ENCODE measurements around the gene CASKIN2. TPM values are rescaled to one million over a fixed set of nuclear protein-coding genes. Genes with fewer than 3 reads are reported as not detected.
A peak's percentile ranks its signal among the peaks of the same experiment; 100 is the strongest.

Gene CASKIN2
- polyA plus RNA-seq, 3 donors: 0.33 TPM; not detected in 2

DNA sequence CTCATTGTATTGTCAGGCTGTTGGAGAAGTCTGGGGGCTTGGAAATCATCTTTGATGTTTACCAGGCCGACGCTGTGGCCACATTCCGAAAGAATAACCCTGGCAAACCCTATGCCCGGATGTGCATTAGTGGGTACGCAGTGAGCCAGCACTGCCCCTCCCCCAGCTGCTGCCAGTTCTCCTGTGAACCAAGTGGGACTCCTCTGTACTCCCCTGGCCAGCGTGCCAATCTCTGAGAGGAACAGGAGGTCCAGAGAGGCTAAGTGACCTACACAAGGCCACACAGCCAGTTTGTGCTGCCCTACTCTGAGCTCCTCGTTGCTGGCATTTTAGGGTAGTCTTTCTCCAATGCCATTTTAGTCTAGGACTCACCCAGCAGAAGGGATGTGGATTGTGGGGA is 8.3 kb upstream of the CASKIN2 start:
- Histone ChIP-seq H3K9ac (ENCODE audit: insufficient read depth, low read length, poor library complexity, severe bottlenecking) (no peak overlapping the region), H4K20me1 (ENCODE audit: insufficient read depth, low read length) (no peaks in the 10 kb centered on the region), H3K27ac (ENCODE audit: low read depth in 1 of 2, low read length in 2 of 2) (no peak overlapping the region), H3K79me2 (ENCODE audit: insufficient read depth, low read length) (no peaks in the 10 kb centered on the region), H2AFZ (ENCODE audit: insufficient read depth, low read depth, low read length, poor library complexity, severe bottlenecking) (no peak overlapping the region), H3K4me1 (ENCODE audit: control insufficient read depth in 1 of 2, insufficient read depth in 2 of 2, low read length in 2 of 2) (peaks cover 16 to 22% of the 10 kb centered on the region in 2 donors), H3K36me3 (replicated peaks in 1 of 2; ENCODE audit: control insufficient read depth in 1 of 2, insufficient read depth in 2 of 2, low read length in 2 of 2) (no peaks in the 10 kb centered on the region), H3K4me3 (replicated peaks in 1 of 3; ENCODE audit: low read depth in 2 of 3, low read length in 3 of 3) (no peak overlapping the region), H3K9me3 (replicated peaks in 1 of 2; ENCODE audit: control insufficient read depth in 1 of 2, insufficient read depth in 1 of 2, low read length in 2 of 2) (no peaks in the 10 kb centered on the region), H3K4me2 (replicated peaks; ENCODE audit: extremely low read depth, low read length, poor library complexity, severe bottlenecking) (no peak overlapping the region), H3K27me3 (ENCODE audit: control insufficient read depth in 2 of 2, insufficient read depth in 2 of 2, low read length in 2 of 2) (peaks cover 5 to 18% of the 10 kb centered on the region in 2 donors)
- peaks cover 14 to 25% (median 20%) of the 10 kb centered on the region in 3 donors for H3K27me3 Mint-ChIP-seq (ENCODE audit: low read depth in 3 of 3)
- DNase-seq: no peak
- TF ChIP-seq, protein P1, sequence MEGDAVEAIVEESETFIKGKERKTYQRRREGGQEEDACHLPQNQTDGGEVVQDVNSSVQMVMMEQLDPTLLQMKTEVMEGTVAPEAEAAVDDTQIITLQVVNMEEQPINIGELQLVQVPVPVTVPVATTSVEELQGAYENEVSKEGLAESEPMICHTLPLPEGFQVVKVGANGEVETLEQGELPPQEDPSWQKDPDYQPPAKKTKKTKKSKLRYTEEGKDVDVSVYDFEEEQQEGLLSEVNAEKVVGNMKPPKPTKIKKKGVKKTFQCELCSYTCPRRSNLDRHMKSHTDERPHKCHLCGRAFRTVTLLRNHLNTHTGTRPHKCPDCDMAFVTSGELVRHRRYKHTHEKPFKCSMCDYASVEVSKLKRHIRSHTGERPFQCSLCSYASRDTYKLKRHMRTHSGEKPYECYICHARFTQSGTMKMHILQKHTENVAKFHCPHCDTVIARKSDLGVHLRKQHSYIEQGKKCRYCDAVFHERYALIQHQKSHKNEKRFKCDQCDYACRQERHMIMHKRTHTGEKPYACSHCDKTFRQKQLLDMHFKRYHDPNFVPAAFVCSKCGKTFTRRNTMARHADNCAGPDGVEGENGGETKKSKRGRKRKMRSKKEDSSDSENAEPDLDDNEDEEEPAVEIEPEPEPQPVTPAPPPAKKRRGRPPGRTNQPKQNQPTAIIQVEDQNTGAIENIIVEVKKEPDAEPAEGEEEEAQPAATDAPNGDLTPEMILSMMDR (IDR thresholded peaks at IDR 0.05): no peak
- H3K4me1 Mint-ChIP-seq: peaks cover 17% of the 10 kb centered on the region
- peaks cover 0 to 6% (median 0%) of the 10 kb centered on the region in 7 donors for H3K9me3 Mint-ChIP-seq
- H3K4me3 Mint-ChIP-seq: no peak overlapping the region
- WGBS (ENCODE audit: insufficient coverage): 100% methylated on average over 6 of the region's 7 CpGs
- peaks cover 12 to 20% of the 10 kb centered on the region in 2 donors for H3K36me3 Mint-ChIP-seq
- intact Hi-C loops (cut with micrococcal nuclease): no loop called here
- H3K27ac Mint-ChIP-seq: no peak overlapping the region

DNA sequence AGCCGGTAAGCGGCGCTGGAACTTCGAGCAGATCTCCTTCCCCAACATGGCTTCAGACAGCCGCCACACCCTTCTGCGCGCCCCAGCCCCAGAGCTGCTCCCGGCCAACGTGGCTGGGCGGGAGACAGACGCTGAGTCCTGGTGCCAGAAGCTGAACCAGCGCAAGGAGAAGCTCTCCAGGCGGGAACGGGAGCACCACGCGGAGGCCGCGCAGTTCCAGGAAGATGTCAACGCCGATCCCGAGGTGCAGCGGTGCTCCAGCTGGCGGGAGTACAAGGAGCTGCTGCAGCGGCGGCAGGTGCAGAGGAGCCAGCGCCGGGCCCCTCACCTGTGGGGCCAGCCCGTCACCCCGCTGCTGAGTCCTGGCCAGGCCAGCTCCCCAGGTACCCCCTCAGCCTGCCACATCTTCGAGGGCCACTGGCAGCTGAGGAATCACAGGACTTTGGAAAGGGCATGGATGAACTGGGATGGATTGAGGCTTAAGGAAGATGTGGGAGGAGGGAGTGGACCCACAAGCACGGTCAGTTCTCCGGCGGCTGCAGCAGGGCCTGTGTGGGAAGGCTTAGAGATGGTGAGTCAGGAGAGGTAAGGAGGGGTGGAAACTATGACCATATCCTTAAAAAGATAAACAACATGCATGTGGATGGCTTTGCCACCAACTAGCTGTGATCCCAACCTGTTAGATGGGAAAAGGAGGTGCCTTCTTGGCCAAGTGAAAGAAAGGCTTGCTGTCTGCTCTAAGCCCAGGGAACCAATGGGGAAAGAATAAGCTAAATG is 6.8 kb upstream of the CASKIN2 start:
- no peak overlapping the region for H3K9ac ChIP-seq (ENCODE audit: insufficient read depth, low read length, poor library complexity, severe bottlenecking)
- H3K9me3 Mint-ChIP-seq: peaks cover 0 to 6% (median 0%) of the 10 kb centered on the region in 7 donors
- peaks cover 19 to 26% of the 10 kb centered on the region in 2 donors for H3K36me3 Mint-ChIP-seq
- no peak overlapping the region for H3K4me3 ChIP-seq (replicated peaks in 1 of 3; ENCODE audit: low read depth in 2 of 3, low read length in 3 of 3)
- H3K27ac Mint-ChIP-seq: peak overlapping the region in 1 of 7 donors; percentile 76
- TF ChIP-seq, protein P1 (IDR thresholded peaks at IDR 0.05): no peak
- H3K36me3 ChIP-seq (replicated peaks in 1 of 2; ENCODE audit: control insufficient read depth in 1 of 2, insufficient read depth in 2 of 2, low read length in 2 of 2): no peaks in the 10 kb centered on the region
- no peaks in the 10 kb centered on the region for H3K79me2 ChIP-seq (ENCODE audit: insufficient read depth, low read length)
- H3K4me1 ChIP-seq (ENCODE audit: control insufficient read depth in 1 of 2, insufficient read depth in 2 of 2, low read length in 2 of 2): peaks cover 23 to 37% of the 10 kb centered on the region in 2 donors
- peaks cover 20 to 32% (median 23%) of the 10 kb centered on the region in 3 donors for H3K27me3 Mint-ChIP-seq (ENCODE audit: low read depth in 3 of 3)
- no peak overlapping the region for H2AFZ ChIP-seq (ENCODE audit: insufficient read depth, low read depth, low read length, poor library complexity, severe bottlenecking)
- H3K4me1 Mint-ChIP-seq: peaks cover 31% of the 10 kb centered on the region
- H3K4me3 Mint-ChIP-seq: no peak overlapping the region
- DNase-seq: no peak
- WGBS (ENCODE audit: insufficient coverage): 95% methylated on average over 25 of the region's 33 CpGs
- intact Hi-C loops (cut with micrococcal nuclease): no loop called here
- no peak overlapping the region for H3K27ac ChIP-seq (ENCODE audit: low read depth in 1 of 2, low read length in 2 of 2)
- peaks cover 8 to 21% of the 10 kb centered on the region in 2 donors for H3K27me3 ChIP-seq (ENCODE audit: control insufficient read depth in 2 of 2, insufficient read depth in 2 of 2, low read length in 2 of 2)
- H3K4me2 ChIP-seq (replicated peaks; ENCODE audit: extremely low read depth, low read length, poor library complexity, severe bottlenecking): no peak overlapping the region
- H4K20me1 ChIP-seq (ENCODE audit: insufficient read depth, low read length): no peaks in the 10 kb centered on the region
- no peaks in the 10 kb centered on the region for H3K9me3 ChIP-seq (replicated peaks in 1 of 2; ENCODE audit: control insufficient read depth in 1 of 2, insufficient read depth in 1 of 2, low read length in 2 of 2)

Data from CD14-positive monocyte (primary cell).